Naive thymus-derived CD4-positive, alpha-beta T cell (primary cell): ENCODE results near the gene PODN. TPM values are rescaled to one million over a fixed set of nuclear protein-coding genes. Genes with fewer than 3 reads are reported as not detected.

Experiments used
- ATAC-seq: fragments of 150-1000 bp; cut with Tn5 transposase; 2 replicates; pipeline ENCODE4 v1.10.0; 2021; ENCODE audit warnings: mild to moderate bottlenecking, moderate library complexity
- CTCF ChIA-PET: fragments of 350-600 bp; sonication (Branson Sonifier 250); formaldehyde crosslinking; loops from one replicate; lab custom pipeline; 2021; ENCODE audit warnings: antibody characterized with exemption; lab: Charles Lee
- POLR2A ChIA-PET: fragments of 350-600 bp; sonication (Branson Sonifier 250); formaldehyde crosslinking; loops from one replicate; lab custom pipeline; 2021; ENCODE audit warnings: antibody characterized with exemption, inconsistent platforms; lab: Charles Lee
- DNase-seq, 9 donors: peaks; one replicate each; pipeline versions ENCODE4 v3.0.0 to v3.0.0-alpha.2; 2020 to 2022; ENCODE audit warnings: mixed read lengths in 1 of 9
- H3K27ac ChIP-seq: one replicate; pipeline ENCODE4 v1.7.0; 2013; ENCODE audit warnings: mild to moderate bottlenecking, low read depth, low read length, moderate library complexity
- H3K27me3 ChIP-seq, 2 donors: one replicate each; pipeline ENCODE4 v1.7.0; 2013; ENCODE audit warnings: low read length in 2 of 2, mild to moderate bottlenecking in 2 of 2, moderate library complexity in 2 of 2; ENCODE audit not compliant: control insufficient read depth in 2 of 2, insufficient read depth in 2 of 2
- H3K36me3 ChIP-seq, 3 experiments: 1 replicate in 2 of 3; 2 replicates in 1 of 3; pipeline ENCODE4 v1.7.0; 2013; ENCODE audit warnings: low read length in 3 of 3, mild to moderate bottlenecking in 3 of 3, moderate library complexity in 1 of 3; ENCODE audit not compliant: insufficient read depth in 3 of 3, control insufficient read depth in 2 of 3
- H3K4me1 ChIP-seq, 2 donors: one replicate each; pipeline ENCODE4 v1.7.0; 2013; ENCODE audit warnings: low read length in 2 of 2, mild to moderate bottlenecking in 2 of 2, moderate library complexity in 1 of 2; ENCODE audit not compliant: control insufficient read depth in 2 of 2, insufficient read depth in 2 of 2
- H3K4me3 ChIP-seq: 2 replicates; pipeline ENCODE4 v1.7.0; 2013; ENCODE audit warnings: mild to moderate bottlenecking, low read length
- H3K9me3 ChIP-seq, 3 experiments: 1 replicate in 2 of 3; 2 replicates in 1 of 3; pipeline ENCODE4 v1.7.0; 2013; ENCODE audit warnings: low read length in 3 of 3; ENCODE audit not compliant: control insufficient read depth in 2 of 3
- H3K27ac Mint-ChIP-seq, 9 donors: one replicate each; pipeline ENCODE4 v1.8.0; 2020 to 2022; ENCODE audit warnings: mixed read lengths in 9 of 9, mild to moderate bottlenecking in 8 of 9, moderate library complexity in 5 of 9, inconsistent platforms in 2 of 9
- H3K27me3 Mint-ChIP-seq, 5 donors: one replicate each; pipeline ENCODE4 v1.8.0; 2021 to 2022; ENCODE audit warnings: mixed read lengths in 5 of 5, mild to moderate bottlenecking in 1 of 5
- H3K36me3 Mint-ChIP-seq, 5 donors: one replicate each; pipeline ENCODE4 v1.8.0; 2020 to 2022; ENCODE audit warnings: mixed read lengths in 5 of 5, mild to moderate bottlenecking in 3 of 5, inconsistent platforms in 1 of 5
- H3K4me1 Mint-ChIP-seq, 7 donors: one replicate each; pipeline ENCODE4 v1.8.0; 2020 to 2022; ENCODE audit warnings: mixed read lengths in 7 of 7, mild to moderate bottlenecking in 3 of 7, inconsistent platforms in 1 of 7
- H3K4me3 Mint-ChIP-seq, 10 donors: one replicate each; pipeline ENCODE4 v1.8.0; 2020 to 2022; ENCODE audit warnings: mild to moderate bottlenecking in 10 of 10, mixed read lengths in 10 of 10, moderate library complexity in 6 of 10, inconsistent platforms in 2 of 10
- H3K9me3 Mint-ChIP-seq, 11 donors: one replicate each; pipeline ENCODE4 v1.8.0; 2020 to 2022; ENCODE audit warnings: mixed read lengths in 11 of 11, mild to moderate bottlenecking in 4 of 11, inconsistent platforms in 1 of 11, moderate library complexity in 1 of 11
- intact Hi-C, 2 donors: fragments of 100-400 bp; cut with micrococcal nuclease; formaldehyde crosslinking; loops; one replicate each; pipeline ENCODE4 v1.15.1; 2023
- polyA plus RNA-seq, 2 donors: library from polyadenylated mRNA; unstranded; fragments of 300-500 nt; fragmentation: Illumina TruSeq; gene quantifications; one replicate each; pipeline ENCODE4 v1.2.3, GENCODE V29; 2021
- total RNA-seq, 6 experiments: library from RNA in 5 of 6; stranded (reverse) in 5 of 6; gene quantifications; 1 replicate in 5 of 6; 2 replicates in 1 of 6; pipeline ENCODE4 v1.2.3 and lab custom pipeline; 2021 to 2026

Gene PODN
- total and polyA plus RNA-seq, 7 experiments from 2014 or later: 0.88 TPM; not detected in 6

GRCh38 chr1:53075761-53076163 is 13.7 kb downstream of the PODN start:
- H3K36me3 Mint-ChIP-seq: no peaks in the 10 kb centered on the region
- H3K4me3 Mint-ChIP-seq: no peak overlapping the region
- Histone ChIP-seq H3K27ac (no peak overlapping the region), H3K36me3 (no peaks in the 10 kb centered on the region), H3K4me1 (no peaks in the 10 kb centered on the region), H3K9me3 (no peaks in the 10 kb centered on the region), H3K27me3 (no peaks in the 10 kb centered on the region), H3K4me3 (no peak overlapping the region)
- POLR2A ChIA-PET: no interaction called here
- no peaks in the 10 kb centered on the region for H3K9me3 Mint-ChIP-seq
- CTCF ChIA-PET: no interaction called here
- H3K4me1 Mint-ChIP-seq: no peaks in the 10 kb centered on the region
- H3K27me3 Mint-ChIP-seq: no peaks in the 10 kb centered on the region
- ATAC-seq (no peak), DNase-seq (no peak)
- intact Hi-C loops: no loop called here
- H3K27ac Mint-ChIP-seq: peak overlapping the region in 1 of 9 donors; percentile 46

- DNase-seq: no peak
- no peaks in the 10 kb centered on the region for H3K27me3 ChIP-seq
- CTCF ChIA-PET: no interaction called here
- no peaks in the 10 kb centered on the region for H3K4me1 ChIP-seq
- H3K36me3 Mint-ChIP-seq: no peaks in the 10 kb centered on the region
- no peak overlapping the region for H3K27ac ChIP-seq
- no peak overlapping the region for H3K4me3 ChIP-seq
- intact Hi-C loops: no loop called here
- no peaks in the 10 kb centered on the region for H3K4me1 Mint-ChIP-seq
- H3K9me3 Mint-ChIP-seq: no peaks in the 10 kb centered on the region
- POLR2A ChIA-PET: no interaction called here
- no peak for ATAC-seq
- H3K36me3 ChIP-seq: no peaks in the 10 kb centered on the region
- no peaks in the 10 kb centered on the region for H3K9me3 ChIP-seq
- H3K27me3 Mint-ChIP-seq: no peaks in the 10 kb centered on the region
- H3K27ac Mint-ChIP-seq: no peak overlapping the region
- no peak overlapping the region for H3K4me3 Mint-ChIP-seq
Observed at GRCh38 chr1:53076165-53076564, 14.2 kb downstream of the PODN start.

GRCh38 chr1:53076721-53077598 is 14.9 kb downstream of the PODN start:
- Mint-ChIP-seq H3K36me3 (no peaks in the 10 kb centered on the region), H3K27ac (no peak overlapping the region), H3K4me3 (no peak overlapping the region), H3K9me3 (no peaks in the 10 kb centered on the region), H3K27me3 (no peaks in the 10 kb centered on the region), H3K4me1 (no peaks in the 10 kb centered on the region)
- intact Hi-C loops: no loop called here
- Histone ChIP-seq H3K36me3 (no peaks in the 10 kb centered on the region), H3K9me3 (no peaks in the 10 kb centered on the region), H3K27ac (no peak overlapping the region), H3K4me3 (no peak overlapping the region), H3K4me1 (no peaks in the 10 kb centered on the region), H3K27me3 (no peaks in the 10 kb centered on the region)
- ChIA-PET POLR2A (no interaction called here), CTCF (no interaction called here)
- no peak for ATAC-seq
- DNase-seq: no peak

- Mint-ChIP-seq H3K27me3 (no peaks in the 10 kb centered on the region), H3K4me3 (no peak overlapping the region), H3K27ac (no peak overlapping the region), H3K9me3 (no peaks in the 10 kb centered on the region), H3K4me1 (no peaks in the 10 kb centered on the region), H3K36me3 (no peaks in the 10 kb centered on the region)
- DNase-seq (no peak), ATAC-seq (no peak)
- no peaks in the 10 kb centered on the region for H3K36me3 ChIP-seq
- H3K4me3 ChIP-seq: no peak overlapping the region
- no peak overlapping the region for H3K27ac ChIP-seq
- no peaks in the 10 kb centered on the region for H3K4me1 ChIP-seq
- H3K9me3 ChIP-seq: no peaks in the 10 kb centered on the region
- H3K27me3 ChIP-seq: no peaks in the 10 kb centered on the region
- ChIA-PET POLR2A (no interaction called here), CTCF (no interaction called here)
- intact Hi-C loops: no loop called here
Observed at GRCh38 chr1:53077599-53077965, 15.6 kb downstream of the PODN start.

GRCh38 chr1:53078333-53079101 is 16.5 kb downstream of the PODN start:
- Histone ChIP-seq H3K4me3 (no peak overlapping the region), H3K27ac (no peak overlapping the region), H3K9me3 (no peaks in the 10 kb centered on the region), H3K36me3 (no peaks in the 10 kb centered on the region), H3K27me3 (no peaks in the 10 kb centered on the region), H3K4me1 (no peaks in the 10 kb centered on the region)
- H3K9me3 Mint-ChIP-seq: no peaks in the 10 kb centered on the region
- no peaks in the 10 kb centered on the region for H3K27me3 Mint-ChIP-seq
- no peak overlapping the region for H3K27ac Mint-ChIP-seq
- POLR2A ChIA-PET: no interaction called here
- ATAC-seq (no peak), DNase-seq (no peak)
- H3K4me3 Mint-ChIP-seq: no peak overlapping the region
- peaks cover 0 to 8% (median 0%) of the 10 kb centered on the region in 7 donors for H3K4me1 Mint-ChIP-seq
- CTCF ChIA-PET: no interaction called here
- intact Hi-C loops: no loop called here
- H3K36me3 Mint-ChIP-seq: no peaks in the 10 kb centered on the region

GRCh38 chr1:53079251-53079650 is 17.2 kb downstream of the PODN start:
- ATAC-seq: no peak
- POLR2A ChIA-PET: no interaction called here

More at GRCh38 chr1:53079251-53079650, 17.2 kb downstream of the PODN start:
- CTCF ChIA-PET: no interaction called here
- Histone ChIP-seq H3K27ac (no peak overlapping the region), H3K9me3 (no peaks in the 10 kb centered on the region), H3K4me1 (no peaks in the 10 kb centered on the region), H3K36me3 (no peaks in the 10 kb centered on the region), H3K4me3 (no peak overlapping the region), H3K27me3 (no peaks in the 10 kb centered on the region)
- no peak overlapping the region for H3K27ac Mint-ChIP-seq
- H3K4me3 Mint-ChIP-seq: no peak overlapping the region
- H3K36me3 Mint-ChIP-seq: no peaks in the 10 kb centered on the region
- peaks cover 0 to 10% (median 0%) of the 10 kb centered on the region in 7 donors for H3K4me1 Mint-ChIP-seq
- no peaks in the 10 kb centered on the region for H3K9me3 Mint-ChIP-seq
- intact Hi-C loops: no loop called here
- no peak for DNase-seq
- H3K27me3 Mint-ChIP-seq: no peaks in the 10 kb centered on the region
